Smooth muscle cell (in vitro differentiated cells): ENCODE results near the gene SCN7A. TPM values are rescaled to one million over a fixed set of nuclear protein-coding genes. Genes with fewer than 3 reads are reported as not detected.

Experiments
- DNase-seq: peaks from one replicate; lab custom pipeline; 2025; ENCODE audit not compliant: unreplicated experiment; lab: John Stamatoyannopoulos, UW
- H2AFZ ChIP-seq: fragments of 200-600 bp; sonication (generic); 2 replicates; pipeline ENCODE4 v1.6.0; 2016; ENCODE audit warnings: antibody characterized with exemption, low read depth, mild to moderate bottlenecking
- H3F3A ChIP-seq: fragments of 200-600 bp; sonication (generic); 2 replicates; pipeline ENCODE4 v1.6.0; 2017; ENCODE audit warnings: antibody characterized with exemption, low read depth
- H3K27ac ChIP-seq: fragments of 200-600 bp; sonication (generic); 2 replicates; pipeline ENCODE4 v1.5.1; 2016; ENCODE audit warnings: low read depth, mild to moderate bottlenecking
- H3K27me3 ChIP-seq: fragments of 200-600 bp; sonication (generic); 2 replicates; pipeline ENCODE4 v1.6.1; 2016; ENCODE audit warnings: low read depth, mild to moderate bottlenecking
- H3K36me3 ChIP-seq: fragments of 200-600 bp; sonication (generic); 2 replicates; pipeline ENCODE4 v1.5.1; 2016; ENCODE audit warnings: low read depth
- H3K4me1 ChIP-seq: fragments of 200-600 bp; sonication (generic); 2 replicates; pipeline ENCODE4 v1.5.1; 2016; ENCODE audit warnings: low read depth
- H3K4me2 ChIP-seq: fragments of 200-600 bp; sonication (generic); 2 replicates; pipeline ENCODE4 v1.6.0; 2016; ENCODE audit warnings: mild to moderate bottlenecking
- H3K4me3 ChIP-seq: fragments of 200-600 bp; sonication (generic); 2 replicates; pipeline ENCODE4 v1.5.1; 2016; ENCODE audit warnings: mild to moderate bottlenecking
- H3K79me2 ChIP-seq: fragments of 200-600 bp; sonication (generic); 2 replicates; pipeline ENCODE4 v1.6.0; 2016; ENCODE audit warnings: low read depth, mild to moderate bottlenecking
- H3K9ac ChIP-seq: fragments of 200-600 bp; sonication (generic); 2 replicates; pipeline ENCODE4 v1.6.0; 2016; ENCODE audit warnings: low read depth
- H3K9me3 ChIP-seq: fragments of 200-600 bp; sonication (generic); replicated peaks from 2 replicates; pipeline ENCODE4 v1.5.1; 2016; ENCODE audit warnings: low read depth
- H4K20me1 ChIP-seq: fragments of 200-600 bp; sonication (generic); 2 replicates; pipeline ENCODE4 v1.6.0; 2016; ENCODE audit warnings: low read depth
- WGBS: methylation state at CpG from one replicate; pipeline ENCODE4 v1.1.7; 2016; ENCODE audit warnings: low lambda C conversion rate; 5-methylcytosine and 5-hydroxymethylcytosine counted together
- polyA plus RNA-seq: library from polyadenylated mRNA; unstranded; fragments of >200 nt; fragmentation: Nextera tagmentation; extraction: Ambion mirVana; gene quantifications from 2 replicates; pipeline ENCODE4 v1.2.1, GENCODE V29; 2016
- total RNA-seq: library from RNA; depleted of rRNA; stranded (reverse); fragments of >200 nt; gene quantifications from 2 replicates; pipeline ENCODE4 v1.2.3, GENCODE V29; 2014
- TF ChIP-seq, protein P1 (sequence below): fragments of 200-600 bp; sonication (generic); IDR thresholded peaks from 2 replicates; pipeline ENCODE4 v1.5.1; 2017; ENCODE audit warnings: borderline replicate concordance, mild to moderate bottlenecking, antibody characterized with exemption; ENCODE audit not compliant: insufficient read depth, poor library complexity, severe bottlenecking

SCN7A gene
- not detected in 2 replicates for total RNA-seq
- polyA plus RNA-seq = not detected in 2 replicates

DNA sequence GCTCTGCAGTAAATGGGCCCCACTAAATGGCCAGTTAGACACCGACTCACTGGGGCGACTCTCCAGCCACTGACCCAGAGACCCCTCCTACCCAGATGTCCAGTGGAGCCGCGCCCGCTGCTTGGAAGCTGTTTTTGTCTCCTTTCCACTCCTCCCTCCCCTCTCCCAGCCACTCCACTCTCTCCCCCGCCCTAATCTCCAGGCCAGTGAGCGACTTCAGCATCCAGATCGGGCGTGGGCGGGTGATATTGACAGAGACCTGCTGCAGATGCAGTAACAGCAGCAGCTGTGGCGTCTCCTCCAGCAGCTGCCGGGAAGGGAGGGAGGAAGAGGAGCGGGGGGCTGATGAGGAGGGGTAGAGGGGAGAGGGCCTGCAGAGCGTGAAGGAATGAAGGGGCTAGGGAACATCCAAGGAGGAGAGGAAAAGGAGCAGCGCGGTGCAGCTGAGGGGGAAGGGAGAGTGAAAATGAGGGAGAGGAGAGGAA is at the start of gene SCN7A:
SCN7A (minus strand) TSS at position 110 of the 485 bp plus-strand sequence. CDS start 16,553 bp downstream, outside the sequence.
- H3K36me3 ChIP-seq = no peaks in the 10 kb centered on the region
- no peaks in the 10 kb centered on the region for H3K27me3 ChIP-seq
- no peaks in the 10 kb centered on the region for H3F3A ChIP-seq
- DNase-seq = peak; percentile 19
- H3K27ac ChIP-seq = no peak within 1 kb of the TSS
- peak within 1 kb of the TSS; percentile 70 for H3K4me2 ChIP-seq
- peak within 1 kb of the TSS; percentile 17 for H2AFZ ChIP-seq
- no peaks in the 10 kb centered on the region for H3K4me1 ChIP-seq
- WGBS = 4% methylated on average over 14 of the region's 16 CpGs
- no peaks in the 10 kb centered on the region for H4K20me1 ChIP-seq
- TF ChIP-seq, protein P1, sequence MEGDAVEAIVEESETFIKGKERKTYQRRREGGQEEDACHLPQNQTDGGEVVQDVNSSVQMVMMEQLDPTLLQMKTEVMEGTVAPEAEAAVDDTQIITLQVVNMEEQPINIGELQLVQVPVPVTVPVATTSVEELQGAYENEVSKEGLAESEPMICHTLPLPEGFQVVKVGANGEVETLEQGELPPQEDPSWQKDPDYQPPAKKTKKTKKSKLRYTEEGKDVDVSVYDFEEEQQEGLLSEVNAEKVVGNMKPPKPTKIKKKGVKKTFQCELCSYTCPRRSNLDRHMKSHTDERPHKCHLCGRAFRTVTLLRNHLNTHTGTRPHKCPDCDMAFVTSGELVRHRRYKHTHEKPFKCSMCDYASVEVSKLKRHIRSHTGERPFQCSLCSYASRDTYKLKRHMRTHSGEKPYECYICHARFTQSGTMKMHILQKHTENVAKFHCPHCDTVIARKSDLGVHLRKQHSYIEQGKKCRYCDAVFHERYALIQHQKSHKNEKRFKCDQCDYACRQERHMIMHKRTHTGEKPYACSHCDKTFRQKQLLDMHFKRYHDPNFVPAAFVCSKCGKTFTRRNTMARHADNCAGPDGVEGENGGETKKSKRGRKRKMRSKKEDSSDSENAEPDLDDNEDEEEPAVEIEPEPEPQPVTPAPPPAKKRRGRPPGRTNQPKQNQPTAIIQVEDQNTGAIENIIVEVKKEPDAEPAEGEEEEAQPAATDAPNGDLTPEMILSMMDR = no peak
- peak within 1 kb of the TSS; percentile 15 for H3K4me3 ChIP-seq
- no peak within 1 kb of the TSS for H3K9ac ChIP-seq
- H3K9me3 ChIP-seq = no peaks in the 10 kb centered on the region
- no peaks in the 10 kb centered on the region for H3K79me2 ChIP-seq

DNA sequence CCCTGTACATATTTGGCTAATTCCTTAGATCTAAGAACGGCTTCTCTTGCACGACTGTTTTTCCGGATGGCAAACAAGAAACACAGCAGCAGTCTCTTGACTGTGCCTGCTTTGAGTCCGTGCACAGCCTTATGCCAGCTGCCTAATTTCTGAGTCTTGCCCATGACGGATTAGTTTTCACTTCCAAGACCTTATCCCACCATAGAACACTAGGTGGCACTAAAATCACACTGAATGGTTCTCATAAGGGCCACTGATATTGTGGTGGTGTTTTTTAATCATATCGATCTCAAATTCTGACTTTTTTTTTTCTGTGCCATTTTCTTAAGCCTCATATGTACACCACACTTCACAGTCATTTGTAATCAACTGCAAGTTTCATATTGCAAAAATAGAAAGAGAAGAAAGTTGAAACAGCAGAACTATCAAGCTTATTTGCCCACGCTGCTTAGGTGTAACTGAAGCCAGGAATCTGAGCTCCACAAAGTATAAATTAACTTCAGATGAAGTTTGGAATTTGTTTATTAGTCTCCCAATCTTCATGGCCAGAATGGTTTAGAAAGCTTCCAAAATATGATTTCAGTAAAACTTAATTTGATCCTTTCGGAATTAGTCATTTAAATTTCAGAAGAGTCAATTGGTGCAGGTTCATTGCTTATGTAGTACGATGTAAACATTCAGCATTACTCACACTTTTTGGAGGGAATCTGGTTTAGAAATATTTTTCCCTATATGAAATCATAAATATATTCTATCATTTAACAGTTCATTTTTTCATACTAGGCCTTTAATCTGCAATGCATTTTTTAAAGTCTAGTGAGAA is 45.5 kb upstream of the SCN7A start:
- Histone ChIP-seq H4K20me1 (no peaks in the 10 kb centered on the region), H3K9me3 (no peaks in the 10 kb centered on the region), H3K36me3 (no peaks in the 10 kb centered on the region), H3K4me2 (peak overlapping the region; percentile 56), H3K4me1 (no peaks in the 10 kb centered on the region), H3K4me3 (no peak overlapping the region), H3K27me3 (no peaks in the 10 kb centered on the region), H3K27ac (no peak overlapping the region), H3F3A (no peaks in the 10 kb centered on the region), H3K79me2 (no peaks in the 10 kb centered on the region), H2AFZ (no peak overlapping the region), H3K9ac (no peak overlapping the region)
- WGBS = 38% methylated on average over 9 of the region's 9 CpGs
- TF ChIP-seq, protein P1 = peak; percentile 87
- DNase-seq = no peak

DNA sequence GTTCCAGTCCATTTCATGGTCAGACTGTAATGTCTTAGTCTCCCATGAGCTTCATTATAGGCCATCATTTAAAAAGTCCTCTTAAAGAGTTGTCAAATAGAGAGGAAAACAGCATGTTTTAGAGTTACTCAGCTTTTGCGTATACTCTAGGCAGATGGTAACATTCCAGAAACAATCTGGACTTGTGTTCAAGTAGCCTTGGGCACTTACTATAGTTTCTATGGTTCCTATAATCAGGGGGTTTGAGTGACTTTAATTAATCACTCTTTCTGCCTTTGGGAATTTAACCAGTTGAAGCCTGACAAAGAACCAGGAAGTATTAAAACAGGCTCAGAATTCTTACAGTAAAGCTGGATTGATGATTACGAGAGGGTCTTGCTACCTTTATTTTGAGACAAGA is 42.1 kb upstream of the SCN7A start:
- TF ChIP-seq, protein P1 = no peak
- no peak overlapping the region for H2AFZ ChIP-seq
- H3K27ac ChIP-seq = no peak overlapping the region
- no peak for DNase-seq
- H3K27me3 ChIP-seq = no peaks in the 10 kb centered on the region
- H3F3A ChIP-seq = no peaks in the 10 kb centered on the region
- no peak overlapping the region for H3K4me3 ChIP-seq
- no peak overlapping the region for H3K4me2 ChIP-seq
- H3K79me2 ChIP-seq = no peaks in the 10 kb centered on the region
- 88% methylated on average over 2 of the region's 2 CpGs for WGBS
- no peak overlapping the region for H3K9ac ChIP-seq
- no peaks in the 10 kb centered on the region for H3K9me3 ChIP-seq
- no peaks in the 10 kb centered on the region for H3K36me3 ChIP-seq
- H4K20me1 ChIP-seq = no peaks in the 10 kb centered on the region
- H3K4me1 ChIP-seq = no peaks in the 10 kb centered on the region

DNA sequence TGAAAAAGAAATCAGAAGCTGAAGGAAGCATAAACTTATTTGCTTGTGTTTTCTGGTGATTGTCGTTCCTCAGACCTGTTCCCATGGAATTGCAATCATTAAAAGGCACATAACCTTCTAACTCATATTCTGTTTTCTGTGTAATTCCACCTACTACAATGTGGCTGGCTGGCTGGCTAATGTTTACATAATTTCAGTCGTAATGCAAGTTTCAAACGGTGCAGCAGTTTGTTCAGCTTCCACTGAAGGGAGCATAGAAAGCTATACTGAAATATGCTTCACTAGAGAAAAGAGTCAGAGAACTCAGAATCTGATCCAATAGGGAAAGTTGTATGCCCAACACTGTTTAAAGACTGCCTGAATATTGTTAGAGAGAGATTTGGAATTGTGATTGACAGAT is 27.1 kb upstream of the SCN7A start:
- DNase-seq = no peak
- TF ChIP-seq, protein P1 = no peak
- no peak overlapping the region for H3K4me3 ChIP-seq
- H4K20me1 ChIP-seq = no peaks in the 10 kb centered on the region
- no peaks in the 10 kb centered on the region for H3K79me2 ChIP-seq
- H3K9ac ChIP-seq = no peak overlapping the region
- no peak overlapping the region for H3K4me2 ChIP-seq
- no peaks in the 10 kb centered on the region for H3F3A ChIP-seq
- no peaks in the 10 kb centered on the region for H3K4me1 ChIP-seq
- peaks cover 9% of the 10 kb centered on the region for H3K27me3 ChIP-seq
- 68% methylated on average over 3 of the region's 3 CpGs for WGBS
- H3K9me3 ChIP-seq = no peaks in the 10 kb centered on the region
- H3K36me3 ChIP-seq = no peaks in the 10 kb centered on the region
- no peak overlapping the region for H2AFZ ChIP-seq
- H3K27ac ChIP-seq = no peak overlapping the region
